ENCODE data around the gene EYS.

DNA sequence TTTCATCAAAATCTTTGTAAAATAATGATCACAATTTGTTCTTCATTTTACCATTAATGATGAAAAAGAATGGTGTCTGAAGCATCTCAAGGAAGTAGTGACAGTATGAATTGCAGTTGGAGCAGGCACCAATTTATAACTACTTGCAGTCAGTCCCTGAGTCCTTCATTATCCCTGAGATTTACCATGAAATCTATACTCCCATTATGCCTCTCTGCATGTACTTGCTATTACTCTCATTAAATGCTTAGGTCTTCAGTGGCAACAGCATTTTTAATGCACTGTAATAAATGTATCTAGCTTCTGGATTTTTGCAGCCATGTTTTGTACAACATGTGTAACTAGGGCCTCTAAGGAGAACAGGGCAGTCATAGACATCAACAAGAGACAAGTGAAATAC, 708.8 kb downstream of the EYS start:
- TF ChIP-seq GATA3 (IDR thresholded peaks at IDR 0.05; ENCODE audit: low read depth, low read length) (no peak), GATA2 (IDR thresholded peaks at IDR 0.05; ENCODE audit: low read depth, low read length) (no peak)

All from SH-SY5Y (cell line).